ENCODE data around the gene ASTN2.

The ASTN2 gene

GRCh38 chr9:117000834-117001233 is 414.0 kb downstream of the ASTN2 start:
- DNase-seq = no peak

- DNase-seq = no peak
Measured at GRCh38 chr9:117000196-117000723, 414.6 kb downstream of the ASTN2 start.

GRCh38 chr9:116998305-116998704 is 416.6 kb downstream of the ASTN2 start:
- DNase-seq = no peak

- DNase-seq = no peak
Measured at GRCh38 chr9:116992865-116993264, 422.0 kb downstream of the ASTN2 start.

- DNase-seq = no peak
Measured at GRCh38 chr9:116991051-116991450, 423.8 kb downstream of the ASTN2 start.

GRCh38 chr9:116990592-116990991 is 424.3 kb downstream of the ASTN2 start:
- no peak for DNase-seq

- no peak for DNase-seq
Measured at GRCh38 chr9:116987721-116988485, 427.0 kb downstream of the ASTN2 start.

- DNase-seq = no peak
Measured at GRCh38 chr9:116986015-116986414, 428.8 kb downstream of the ASTN2 start.

- no peak for DNase-seq
Measured at GRCh38 chr9:116985596-116985995, 429.3 kb downstream of the ASTN2 start.

GRCh38 chr9:116984111-116984510 is 430.7 kb downstream of the ASTN2 start:
- DNase-seq = no peak

GRCh38 chr9:116980582-116981120 is 434.2 kb downstream of the ASTN2 start:
- DNase-seq = no peak

GRCh38 chr9:116979456-116979855 is 435.4 kb downstream of the ASTN2 start:
- DNase-seq = no peak

- no peak for DNase-seq
Measured at GRCh38 chr9:116978155-116978554, 436.7 kb downstream of the ASTN2 start.

GRCh38 chr9:116975126-116975525 is 439.7 kb downstream of the ASTN2 start:
- no peak for DNase-seq

GRCh38 chr9:116966199-116966598 is 448.7 kb downstream of the ASTN2 start:
- DNase-seq = no peak

- DNase-seq = no peak
Measured at GRCh38 chr9:116964258-116964657, 450.6 kb downstream of the ASTN2 start.

- no peak for DNase-seq
Measured at GRCh38 chr9:116959809-116960208, 455.0 kb downstream of the ASTN2 start.

GRCh38 chr9:116958881-116959280 is 456.0 kb downstream of the ASTN2 start:
- no peak for DNase-seq

- no peak for DNase-seq
Measured at GRCh38 chr9:116954731-116955130, 460.1 kb downstream of the ASTN2 start.

GRCh38 chr9:116953271-116953670 is 461.6 kb downstream of the ASTN2 start:
- no peak for DNase-seq

- DNase-seq = no peak
Measured at GRCh38 chr9:116952436-116952810, 462.4 kb downstream of the ASTN2 start.

GRCh38 chr9:116951588-116952435 is 463.0 kb downstream of the ASTN2 start:
- no peak for DNase-seq

- DNase-seq = no peak
Measured at GRCh38 chr9:116945817-116946216, 469.0 kb downstream of the ASTN2 start.

Data from NCI-H2081 treated with DMSO at 0.1 percent for 48 hours (cell line).